ENCODE results near the gene FANCB. TPM values are rescaled to one million over a fixed set of nuclear protein-coding genes. Genes with fewer than 3 reads are reported as not detected.

FANCB gene
- total RNA-seq, 1 experiment from 2014 or later = 11.3 TPM

DNA sequence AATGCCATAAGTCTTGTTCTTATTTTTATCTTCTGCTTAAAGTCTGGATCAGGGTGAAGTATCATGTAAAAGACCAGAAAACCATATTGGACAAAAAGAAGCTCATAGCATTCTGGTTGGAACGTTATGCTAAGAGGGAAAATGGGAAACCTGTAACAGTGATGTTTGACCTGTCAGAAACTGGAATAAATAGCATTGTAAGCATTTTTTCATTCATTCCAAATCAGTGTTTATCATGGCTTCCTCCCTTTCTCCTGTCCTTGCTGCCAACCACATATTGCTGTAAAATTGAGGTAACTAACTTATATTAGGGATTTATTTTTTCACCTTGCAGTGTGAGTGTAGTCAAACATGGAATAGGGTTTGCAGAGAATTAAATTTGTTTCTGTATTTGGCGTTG, 24.2 kb upstream of the FANCB start:
- Histone ChIP-seq H3K79me2 (ENCODE audit: insufficient read depth, low read length) (no peaks in the 10 kb centered on the region; the same call in 1 of the 2 replicates), H3K4me1 (ENCODE audit: control insufficient read depth in 1 of 2, insufficient read depth in 2 of 2, low read length in 2 of 2) (peaks cover 3 to 8% of the 10 kb centered on the region in 2 experiments; a peak in 3 of 4 replicates), H3K36me3 (ENCODE audit: control insufficient read depth in 1 of 2, insufficient read depth in 2 of 2, low read length in 2 of 2) (no peaks in the 10 kb centered on the region), H3K27ac (ENCODE audit: low read depth, low read length) (no peak overlapping the region), H3K9me3 (ENCODE audit: control insufficient read depth in 1 of 2, insufficient read depth in 1 of 2, low read depth in 1 of 2, low read length in 2 of 2) (no peaks in the 10 kb centered on the region), H2AFZ (ENCODE audit: low read depth, low read length, poor library complexity, severe bottlenecking) (no peak overlapping the region), H3K9me2 (ENCODE audit: insufficient read depth) (no peaks in the 10 kb centered on the region), H3K4me2 (ENCODE audit: low read length) (no peak overlapping the region), H3K9ac (ENCODE audit: low read length) (no peak overlapping the region), H3K4me3 (replicated peaks in 1 of 2; ENCODE audit: low read depth in 1 of 2, low read length in 2 of 2) (no peak overlapping the region), H3K27me3 (ENCODE audit: insufficient read depth, low read length) (no peaks in the 10 kb centered on the region), H4K20me1 (ENCODE audit: insufficient read depth) (no peaks in the 10 kb centered on the region)
- DNase-seq (ENCODE audit: low read depth, low spot score) (no peak), ATAC-seq (no peak)
- POLR2A ChIA-PET = no interaction called here
- intact Hi-C loops (cut with micrococcal nuclease) = no loop called here
- no TSS peak for BruUV-seq (replicated peaks)
- TF ChIP-seq EGR1 (IDR thresholded peaks at IDR 0.05; ENCODE audit: low read depth) (no peak), ZNF274 (IDR thresholded peaks at IDR 0.05; ENCODE audit: low read depth, low read length) (no peak), CTCF (IDR thresholded peaks at IDR 0.05 in 2 of 3, conservative IDR thresholded peaks at IDR 0.05 in 1 of 3; ENCODE audit: borderline replicate concordance in 1 of 3, insufficient read depth in 1 of 3, low read depth in 2 of 3, low read length in 2 of 3) (no peak), RAD21 (IDR thresholded peaks at IDR 0.05; ENCODE audit: low read depth) (no peak), ELF1 (IDR thresholded peaks at IDR 0.05; ENCODE audit: borderline replicate concordance, low read depth) (no peak), MAX (IDR thresholded peaks at IDR 0.05) (no peak), ZBTB33 (IDR thresholded peaks at IDR 0.05; ENCODE audit: extremely low read depth, insufficient replicate concordance, low read length) (no peak), YY1 (IDR thresholded peaks at IDR 0.05; ENCODE audit: extremely low read depth, insufficient replicate concordance, low read depth, low read length) (no peak)
- TF ChIP-seq, protein P1, sequence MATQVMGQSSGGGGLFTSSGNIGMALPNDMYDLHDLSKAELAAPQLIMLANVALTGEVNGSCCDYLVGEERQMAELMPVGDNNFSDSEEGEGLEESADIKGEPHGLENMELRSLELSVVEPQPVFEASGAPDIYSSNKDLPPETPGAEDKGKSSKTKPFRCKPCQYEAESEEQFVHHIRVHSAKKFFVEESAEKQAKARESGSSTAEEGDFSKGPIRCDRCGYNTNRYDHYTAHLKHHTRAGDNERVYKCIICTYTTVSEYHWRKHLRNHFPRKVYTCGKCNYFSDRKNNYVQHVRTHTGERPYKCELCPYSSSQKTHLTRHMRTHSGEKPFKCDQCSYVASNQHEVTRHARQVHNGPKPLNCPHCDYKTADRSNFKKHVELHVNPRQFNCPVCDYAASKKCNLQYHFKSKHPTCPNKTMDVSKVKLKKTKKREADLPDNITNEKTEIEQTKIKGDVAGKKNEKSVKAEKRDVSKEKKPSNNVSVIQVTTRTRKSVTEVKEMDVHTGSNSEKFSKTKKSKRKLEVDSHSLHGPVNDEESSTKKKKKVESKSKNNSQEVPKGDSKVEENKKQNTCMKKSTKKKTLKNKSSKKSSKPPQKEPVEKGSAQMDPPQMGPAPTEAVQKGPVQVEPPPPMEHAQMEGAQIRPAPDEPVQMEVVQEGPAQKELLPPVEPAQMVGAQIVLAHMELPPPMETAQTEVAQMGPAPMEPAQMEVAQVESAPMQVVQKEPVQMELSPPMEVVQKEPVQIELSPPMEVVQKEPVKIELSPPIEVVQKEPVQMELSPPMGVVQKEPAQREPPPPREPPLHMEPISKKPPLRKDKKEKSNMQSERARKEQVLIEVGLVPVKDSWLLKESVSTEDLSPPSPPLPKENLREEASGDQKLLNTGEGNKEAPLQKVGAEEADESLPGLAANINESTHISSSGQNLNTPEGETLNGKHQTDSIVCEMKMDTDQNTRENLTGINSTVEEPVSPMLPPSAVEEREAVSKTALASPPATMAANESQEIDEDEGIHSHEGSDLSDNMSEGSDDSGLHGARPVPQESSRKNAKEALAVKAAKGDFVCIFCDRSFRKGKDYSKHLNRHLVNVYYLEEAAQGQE (IDR thresholded peaks at IDR 0.05; ENCODE audit: low read depth) = no peak
- RAD21 ChIA-PET (ENCODE audit: low non-redundant PET in 1 of 2, low total read pairs in 2 of 2, uncharacterized antibody in 2 of 2, unreplicated experiment in 2 of 2) = no interaction called here
- CTCF ChIA-PET = no interaction called here
